ENCODE data around the gene ISY1. TPM values are rescaled to one million over a fixed set of nuclear protein-coding genes. Genes with fewer than 3 reads are reported as not detected.

ISY1 gene
- total and polyA plus RNA-seq, 4 donors: 6.4 to 13.2 (median 10.5) TPM

- 97% methylated on average over 6 of the region's 6 CpGs for WGBS
- DNase-seq (ENCODE audit: low spot score): no peak
- H3K27ac ChIP-seq (ENCODE audit: low read depth in 1 of 2, low read length in 2 of 2): no peak overlapping the region
- no peak overlapping the region for H3K9ac ChIP-seq (ENCODE audit: low read depth in 1 of 2, low read length in 2 of 2)
- H3K4me1 ChIP-seq (ENCODE audit: control insufficient read depth in 4 of 4, insufficient read depth in 4 of 4, low read length in 3 of 4): peaks cover 5 to 47% (median 42%) of the 10 kb centered on the region in 4 donors
- no peaks in the 10 kb centered on the region for H3K9me3 ChIP-seq (ENCODE audit: control insufficient read depth in 4 of 4, low read length in 3 of 4)
- H3K36me3 ChIP-seq (ENCODE audit: control insufficient read depth in 4 of 4, insufficient read depth in 3 of 4, low read depth in 1 of 4, low read length in 3 of 4): peaks cover 0 to 20% (median 11%) of the 10 kb centered on the region in 4 donors
- H3K4me3 ChIP-seq (ENCODE audit: low read depth in 1 of 3, low read length in 3 of 3): no peak overlapping the region
- H3K27me3 ChIP-seq (ENCODE audit: control insufficient read depth in 4 of 4, insufficient read depth in 4 of 4, low read length in 3 of 4): no peaks in the 10 kb centered on the region
- TF ChIP-seq, protein P1, sequence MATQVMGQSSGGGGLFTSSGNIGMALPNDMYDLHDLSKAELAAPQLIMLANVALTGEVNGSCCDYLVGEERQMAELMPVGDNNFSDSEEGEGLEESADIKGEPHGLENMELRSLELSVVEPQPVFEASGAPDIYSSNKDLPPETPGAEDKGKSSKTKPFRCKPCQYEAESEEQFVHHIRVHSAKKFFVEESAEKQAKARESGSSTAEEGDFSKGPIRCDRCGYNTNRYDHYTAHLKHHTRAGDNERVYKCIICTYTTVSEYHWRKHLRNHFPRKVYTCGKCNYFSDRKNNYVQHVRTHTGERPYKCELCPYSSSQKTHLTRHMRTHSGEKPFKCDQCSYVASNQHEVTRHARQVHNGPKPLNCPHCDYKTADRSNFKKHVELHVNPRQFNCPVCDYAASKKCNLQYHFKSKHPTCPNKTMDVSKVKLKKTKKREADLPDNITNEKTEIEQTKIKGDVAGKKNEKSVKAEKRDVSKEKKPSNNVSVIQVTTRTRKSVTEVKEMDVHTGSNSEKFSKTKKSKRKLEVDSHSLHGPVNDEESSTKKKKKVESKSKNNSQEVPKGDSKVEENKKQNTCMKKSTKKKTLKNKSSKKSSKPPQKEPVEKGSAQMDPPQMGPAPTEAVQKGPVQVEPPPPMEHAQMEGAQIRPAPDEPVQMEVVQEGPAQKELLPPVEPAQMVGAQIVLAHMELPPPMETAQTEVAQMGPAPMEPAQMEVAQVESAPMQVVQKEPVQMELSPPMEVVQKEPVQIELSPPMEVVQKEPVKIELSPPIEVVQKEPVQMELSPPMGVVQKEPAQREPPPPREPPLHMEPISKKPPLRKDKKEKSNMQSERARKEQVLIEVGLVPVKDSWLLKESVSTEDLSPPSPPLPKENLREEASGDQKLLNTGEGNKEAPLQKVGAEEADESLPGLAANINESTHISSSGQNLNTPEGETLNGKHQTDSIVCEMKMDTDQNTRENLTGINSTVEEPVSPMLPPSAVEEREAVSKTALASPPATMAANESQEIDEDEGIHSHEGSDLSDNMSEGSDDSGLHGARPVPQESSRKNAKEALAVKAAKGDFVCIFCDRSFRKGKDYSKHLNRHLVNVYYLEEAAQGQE (IDR thresholded peaks at IDR 0.05): no peak
- TF ChIP-seq CTCF (IDR thresholded peaks at IDR 0.05; ENCODE audit: low read depth, low read length, missing input control) (no peak), YY1 (IDR thresholded peaks at IDR 0.05) (no peak), RXRA (IDR thresholded peaks at IDR 0.05) (no peak), HNF4G (IDR thresholded peaks at IDR 0.05) (no peak), GABPA (IDR thresholded peaks at IDR 0.05 in 1 of 2, conservative IDR thresholded peaks at IDR 0.05 in 1 of 2) (no peak), JUND (IDR thresholded peaks at IDR 0.05) (no peak), NR2F2 (IDR thresholded peaks at IDR 0.05) (no peak), FOXA2 (IDR thresholded peaks at IDR 0.05) (no peak)
These were observed 56.8 kb downstream of the ISY1 start for GRCh38 chr3:129104051-129104450.

- DNase-seq (ENCODE audit: low spot score): no peak
- Histone ChIP-seq H3K36me3 (ENCODE audit: control insufficient read depth in 4 of 4, insufficient read depth in 3 of 4, low read depth in 1 of 4, low read length in 3 of 4) (peaks cover 0 to 16% (median 7%) of the 10 kb centered on the region in 4 donors), H3K9me3 (ENCODE audit: control insufficient read depth in 4 of 4, low read length in 3 of 4) (no peaks in the 10 kb centered on the region), H3K4me1 (ENCODE audit: control insufficient read depth in 4 of 4, insufficient read depth in 4 of 4, low read length in 3 of 4) (peaks cover 2 to 42% (median 37%) of the 10 kb centered on the region in 4 donors), H3K4me3 (ENCODE audit: low read depth in 1 of 3, low read length in 3 of 3) (no peak overlapping the region), H3K27ac (ENCODE audit: low read depth in 1 of 2, low read length in 2 of 2) (no peak overlapping the region), H3K27me3 (ENCODE audit: control insufficient read depth in 4 of 4, insufficient read depth in 4 of 4, low read length in 3 of 4) (no peaks in the 10 kb centered on the region), H3K9ac (ENCODE audit: low read depth in 1 of 2, low read length in 2 of 2) (no peak overlapping the region)
- TF ChIP-seq ZBTB33 (IDR thresholded peaks at IDR 0.05) (no peak), YY1 (IDR thresholded peaks at IDR 0.05) (no peak), JUND (IDR thresholded peaks at IDR 0.05) (no peak), ATF3 (IDR thresholded peaks at IDR 0.05) (no peak), HNF4G (IDR thresholded peaks at IDR 0.05) (no peak), CTCF (IDR thresholded peaks at IDR 0.05; ENCODE audit: low read depth, low read length, missing input control) (no peak)
- TF ChIP-seq, protein P2, sequence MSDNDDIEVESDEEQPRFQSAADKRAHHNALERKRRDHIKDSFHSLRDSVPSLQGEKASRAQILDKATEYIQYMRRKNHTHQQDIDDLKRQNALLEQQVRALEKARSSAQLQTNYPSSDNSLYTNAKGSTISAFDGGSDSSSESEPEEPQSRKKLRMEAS (IDR thresholded peaks at IDR 0.05): no peak
- TF ChIP-seq, protein P1 (IDR thresholded peaks at IDR 0.05): no peak
- WGBS: 90% methylated on average over 7 of the region's 7 CpGs
These were observed 57.6 kb downstream of the ISY1 start for GRCh38 chr3:129103296-129103695.

All from liver (tissue), 9 donors.